ENCODE data around the gene SPINT2. TPM values are rescaled to one million over a fixed set of nuclear protein-coding genes. Genes with fewer than 3 reads are reported as not detected.

SPINT2 gene
- total RNA-seq, 4 donors from 2014 or later, result 14.3 to 30.6 (median 24.0) TPM

- ATAC-seq (ENCODE audit: low FRiP score) (no peak), DNase-seq (ENCODE audit: low spot score) (no peak)
- TF ChIP-seq CTCF (IDR thresholded peaks at IDR 0.05), result no peak
Measured at GRCh38 chr19:38270587-38271167, 6.3 kb downstream of the SPINT2 start.

GRCh38 chr19:38273499-38273898 is 9.1 kb downstream of the SPINT2 start:
- ATAC-seq (ENCODE audit: low FRiP score) (no peak), DNase-seq (ENCODE audit: low spot score) (no peak)
- TF ChIP-seq CTCF (IDR thresholded peaks at IDR 0.05), result no peak

GRCh38 chr19:38274739-38275138 is 10.4 kb downstream of the SPINT2 start:
- DNase-seq (ENCODE audit: low spot score), result no peak
- no peak for TF ChIP-seq CTCF (IDR thresholded peaks at IDR 0.05)
- no peak for ATAC-seq (ENCODE audit: low FRiP score)

- DNase-seq (ENCODE audit: low spot score) (no peak), ATAC-seq (ENCODE audit: low FRiP score) (no peak)
- TF ChIP-seq CTCF (IDR thresholded peaks at IDR 0.05), result no peak
Measured at GRCh38 chr19:38276942-38277517, 12.7 kb downstream of the SPINT2 start.

GRCh38 chr19:38277549-38277948 is 13.2 kb downstream of the SPINT2 start:
- ATAC-seq (ENCODE audit: low FRiP score), result no peak
- TF ChIP-seq CTCF (IDR thresholded peaks at IDR 0.05), result no peak

GRCh38 chr19:38277969-38278680 is 13.8 kb downstream of the SPINT2 start:
- no peak for DNase-seq (ENCODE audit: low spot score)
- no peak for ATAC-seq (ENCODE audit: low FRiP score)
- no peak for TF ChIP-seq CTCF (IDR thresholded peaks at IDR 0.05)

More at GRCh38 chr19:38277549-38277948, 13.2 kb downstream of the SPINT2 start:
- no peak for DNase-seq (ENCODE audit: low spot score)

All from omental fat pad (tissue), 4 donors.